HG02938 (cell line): ENCODE data around the gene PPP1R12A.

Experiments used
- ATAC-seq: cut with Tn5 transposase; IDR thresholded peaks from one replicate; pipeline ENCODE4 v1.9.1; 2021; ENCODE audit warnings: mild to moderate bottlenecking, moderate library complexity; ENCODE audit not compliant: unreplicated experiment

Gene PPP1R12A

DNA sequence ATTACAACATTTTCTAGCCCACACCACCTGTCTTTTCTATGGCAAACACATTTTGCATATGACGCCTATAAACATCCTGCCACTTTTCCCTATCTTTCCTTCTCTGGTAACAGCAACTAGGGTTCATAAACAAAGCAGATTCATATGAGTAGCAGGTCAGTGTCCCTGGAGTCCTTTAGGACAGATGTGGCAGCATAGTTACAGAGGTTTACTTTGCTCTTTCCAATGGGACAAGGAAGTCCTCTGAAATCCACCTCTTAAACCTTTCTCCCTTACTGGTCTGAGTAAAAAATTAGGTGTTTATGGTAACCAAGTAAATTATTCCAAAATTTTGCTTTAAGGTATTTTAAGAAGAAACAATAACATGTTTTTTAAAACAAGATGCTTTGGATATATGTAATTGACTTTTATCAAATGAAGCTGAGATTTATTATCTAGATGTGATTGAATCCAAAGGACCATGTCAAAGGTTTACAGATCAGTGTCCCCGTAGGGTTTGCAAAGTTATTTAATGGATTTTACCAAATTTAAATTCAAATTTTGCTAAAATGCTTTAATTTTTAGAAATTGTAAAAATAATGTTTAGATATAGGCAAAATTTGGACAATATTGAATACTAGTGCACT, 164.9 kb downstream of the PPP1R12A start:
- ATAC-seq = no peak

DNA sequence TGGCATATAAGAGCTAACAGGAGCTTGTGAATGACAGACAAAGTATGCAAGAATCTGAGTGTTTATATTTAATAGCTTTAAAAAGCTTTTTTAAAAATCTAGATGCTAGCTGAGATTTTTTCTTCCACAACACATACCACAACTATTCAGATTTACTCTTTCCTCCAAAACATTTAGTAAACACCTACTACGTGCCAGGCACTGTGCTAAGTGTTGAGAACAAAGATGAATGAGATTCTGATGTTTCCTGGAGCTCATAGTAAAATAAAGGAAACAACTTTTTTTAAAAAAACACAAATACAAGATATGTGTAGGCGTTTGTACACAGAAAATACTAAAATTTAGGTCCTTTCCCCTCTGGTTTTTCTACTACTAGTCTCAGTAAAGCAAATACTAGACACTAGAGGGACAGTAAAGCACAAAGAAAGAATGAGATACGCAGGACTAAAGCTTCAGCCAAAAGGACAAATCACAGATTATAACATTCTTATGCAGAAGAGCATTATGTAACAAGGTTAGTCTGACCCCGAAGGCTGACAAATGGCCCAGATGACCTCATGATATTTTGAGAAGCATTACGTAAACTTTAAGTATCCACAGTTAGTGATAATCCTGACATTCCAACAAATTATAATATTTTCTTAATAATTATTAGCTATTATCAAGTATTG, 165.6 kb downstream of the PPP1R12A start:
- no peak for ATAC-seq

DNA sequence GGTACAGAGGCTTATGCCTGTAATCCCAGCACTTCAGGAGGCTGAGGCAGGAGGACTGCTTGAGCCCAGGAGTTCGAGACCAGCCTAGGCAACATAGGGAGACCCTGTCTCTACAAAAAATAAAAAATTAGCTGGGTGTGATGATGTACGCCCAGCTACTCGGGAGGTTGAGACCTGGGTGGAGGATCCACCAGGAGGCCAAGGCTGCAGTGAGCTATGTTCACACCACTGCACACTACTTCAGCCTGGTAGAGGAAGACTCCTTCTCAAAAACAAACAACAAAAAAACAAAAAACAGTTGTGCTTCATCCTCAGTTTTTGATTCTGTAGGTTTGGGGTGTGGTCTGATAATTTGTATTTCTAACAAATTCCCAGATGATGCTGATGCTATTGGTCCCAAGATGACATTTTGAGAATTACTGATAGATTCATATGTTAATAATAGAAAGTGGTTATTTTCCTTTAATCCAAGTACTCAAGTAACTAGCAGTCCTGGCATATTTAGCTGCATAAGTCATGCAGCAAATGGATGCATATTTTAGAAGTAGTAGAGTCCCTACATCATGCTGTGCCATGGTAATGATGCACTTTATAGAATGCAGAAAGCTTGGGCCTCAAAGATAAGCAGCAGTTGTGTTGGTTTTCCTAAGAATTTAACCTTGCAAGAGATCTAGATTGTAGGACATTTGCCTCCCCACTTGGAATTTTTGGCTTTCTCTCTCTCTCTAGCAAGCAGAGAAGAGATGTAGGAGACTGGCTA, 168.0 kb downstream of the PPP1R12A start:
- no peak for ATAC-seq

DNA sequence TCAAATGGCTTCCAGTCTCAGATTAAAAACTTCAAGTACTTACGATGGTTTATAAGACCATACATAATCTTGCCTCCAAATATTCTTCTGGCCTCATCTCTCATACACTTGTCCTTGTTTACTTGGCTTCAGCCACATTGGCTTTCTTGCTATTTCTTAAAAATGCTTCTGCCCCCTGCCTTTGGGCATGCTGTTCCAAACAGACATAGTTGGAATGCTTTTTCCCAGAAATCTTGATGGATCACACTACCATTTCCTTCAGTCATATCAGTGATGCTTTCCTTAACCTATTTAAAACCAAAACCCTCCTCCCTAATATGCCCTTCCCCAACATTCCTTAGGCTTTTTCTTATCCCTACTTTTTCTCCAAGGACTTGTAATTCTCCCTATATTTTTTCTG, 169.7 kb downstream of the PPP1R12A start:
- no peak for ATAC-seq

DNA sequence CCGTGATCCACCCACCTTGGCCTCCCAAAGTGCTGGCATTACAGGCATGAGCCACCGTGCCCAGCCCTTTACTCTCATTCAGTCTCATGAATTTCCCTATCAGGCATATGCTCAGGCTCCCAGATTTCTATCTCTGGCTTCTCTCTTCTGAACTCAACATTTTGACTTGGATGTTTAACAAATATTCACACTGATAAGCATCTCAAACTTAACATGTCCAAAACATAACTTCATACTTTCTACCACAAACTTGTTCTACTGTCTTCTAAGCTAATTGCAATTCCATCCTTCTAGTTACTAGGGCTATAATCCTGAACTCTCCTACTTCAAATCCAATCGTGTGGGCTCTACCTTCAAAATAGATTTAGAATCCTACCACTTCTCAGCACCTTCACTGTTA, 170.3 kb downstream of the PPP1R12A start:
- ATAC-seq = no peak

DNA sequence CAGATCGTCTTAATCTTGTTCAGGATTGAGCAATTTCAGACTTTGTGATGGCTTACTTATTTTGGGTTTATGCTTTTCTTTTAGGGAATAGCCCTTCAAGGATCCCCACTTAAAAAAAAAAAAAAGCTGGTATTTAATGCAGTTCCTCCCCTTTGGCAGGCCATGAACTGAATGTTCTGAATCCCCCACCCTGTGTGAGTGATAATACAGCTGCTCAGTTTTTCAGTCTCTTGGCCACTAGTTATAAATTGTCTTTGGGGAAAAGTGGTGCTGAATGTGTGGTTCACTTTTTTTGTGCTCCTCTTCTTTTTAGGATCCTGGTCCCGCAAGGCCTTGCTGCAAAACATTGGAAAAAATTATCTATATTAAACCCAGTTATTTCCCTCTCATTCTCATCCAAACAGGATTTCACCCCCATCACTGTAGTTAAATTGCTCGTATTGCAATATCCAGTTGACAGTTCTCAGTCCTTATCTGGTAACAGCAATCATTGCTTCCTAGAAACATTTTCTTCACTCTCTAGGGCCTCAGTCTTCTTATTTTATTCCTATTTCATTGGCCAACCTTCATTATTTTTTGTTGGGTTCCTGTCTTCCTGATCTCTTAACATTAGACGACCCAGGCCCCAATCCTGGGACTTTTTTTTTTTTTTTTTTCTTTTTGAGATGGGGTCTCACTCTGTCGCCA, 171.0 kb downstream of the PPP1R12A start:
- no peak for ATAC-seq

DNA sequence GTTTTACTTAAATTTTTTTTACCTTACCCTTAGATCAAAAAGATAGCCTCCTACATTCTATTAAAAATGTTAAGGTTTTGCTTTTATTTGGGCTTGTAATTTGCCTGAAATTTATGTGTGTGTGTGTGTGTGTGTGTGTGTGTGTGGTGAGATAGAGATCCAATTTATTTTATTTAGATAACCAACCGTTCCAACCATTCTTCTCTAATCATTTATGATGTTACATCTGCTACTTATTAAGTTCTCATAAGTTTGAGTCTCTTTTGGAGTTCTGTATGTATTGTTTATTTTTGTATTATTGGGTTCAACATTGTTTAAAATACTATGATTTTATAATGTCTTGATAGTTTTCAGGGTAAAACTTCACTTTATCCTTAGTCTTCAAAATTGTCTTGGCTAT, 173.6 kb downstream of the PPP1R12A start:
- no peak for ATAC-seq

DNA sequence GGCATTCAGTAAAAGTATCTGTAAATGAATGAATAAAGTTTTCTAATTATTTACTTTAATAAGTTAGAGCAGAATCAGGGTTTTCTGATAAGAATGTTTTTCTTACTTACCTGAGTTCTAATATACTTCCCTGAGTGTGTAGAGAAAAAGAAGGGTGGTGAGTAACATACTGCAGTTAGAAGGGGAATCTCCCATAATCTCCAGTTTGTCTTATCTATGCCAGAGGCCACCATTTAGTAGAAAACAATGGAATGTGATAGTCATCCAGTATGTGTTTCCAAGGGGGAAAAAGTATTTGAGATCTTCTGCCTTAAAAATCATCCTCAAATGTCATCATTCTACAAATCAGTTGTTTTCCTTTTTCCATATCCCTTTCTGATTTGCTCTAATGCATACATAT, 187.6 kb downstream of the PPP1R12A start:
- ATAC-seq = no peak

DNA sequence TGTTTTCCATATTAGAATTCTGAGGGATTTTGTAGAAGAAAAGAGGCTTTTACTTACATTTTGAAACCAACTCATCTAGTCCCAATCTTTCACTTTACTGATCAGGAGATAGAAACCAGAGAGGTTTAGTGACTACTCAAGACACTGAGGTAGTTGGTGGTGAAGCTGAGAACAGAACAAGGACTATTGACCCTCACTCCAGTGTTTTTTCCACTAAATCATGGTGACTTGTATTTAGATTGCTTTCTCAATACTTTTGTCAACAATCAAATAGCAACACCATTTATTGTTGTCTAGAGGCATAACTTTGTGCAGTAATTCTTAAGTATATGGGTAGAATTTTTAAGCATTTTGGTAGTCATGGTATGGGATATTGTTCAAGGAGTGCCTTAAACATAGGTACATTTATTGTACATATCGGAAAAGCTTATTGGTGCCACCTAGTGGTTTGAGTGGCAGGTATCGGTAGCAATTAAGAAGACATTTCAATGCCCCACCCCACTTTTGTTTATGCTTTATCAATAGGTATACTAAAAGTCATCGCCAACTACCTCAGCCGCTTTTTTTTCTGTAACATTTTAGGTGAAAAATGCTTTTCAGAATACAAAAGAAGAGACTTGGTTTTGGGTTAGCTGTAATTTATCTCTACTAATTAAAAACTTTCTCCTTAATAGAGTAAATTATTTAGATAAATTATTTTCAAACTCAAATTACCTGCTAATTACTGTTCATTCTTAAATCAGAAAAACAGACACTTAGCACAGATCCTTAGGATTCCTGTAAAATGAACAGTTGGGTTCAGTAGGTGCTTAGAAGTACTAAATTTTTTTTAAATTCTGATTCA, 196.8 kb downstream of the PPP1R12A start:
- ATAC-seq = peak; percentile 81

DNA sequence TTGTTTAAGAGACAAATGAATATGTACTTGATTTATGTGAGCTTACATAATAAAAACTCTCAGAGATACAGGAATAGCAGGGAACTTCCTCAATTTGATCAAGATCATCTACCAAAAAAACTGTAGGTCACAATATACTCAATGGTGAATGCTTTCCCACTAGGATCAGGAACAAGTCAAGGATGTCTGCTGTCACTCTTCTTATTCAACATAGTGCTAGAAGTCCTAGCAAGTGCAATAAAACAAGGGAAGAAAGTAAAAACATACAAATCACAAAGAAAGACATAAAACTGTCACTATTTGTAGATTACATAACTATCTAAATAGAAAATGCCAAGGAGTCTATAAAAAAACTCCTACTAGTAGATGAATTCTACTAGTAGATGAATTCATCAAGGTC, 202.3 kb downstream of the PPP1R12A start:
- ATAC-seq = no peak

DNA sequence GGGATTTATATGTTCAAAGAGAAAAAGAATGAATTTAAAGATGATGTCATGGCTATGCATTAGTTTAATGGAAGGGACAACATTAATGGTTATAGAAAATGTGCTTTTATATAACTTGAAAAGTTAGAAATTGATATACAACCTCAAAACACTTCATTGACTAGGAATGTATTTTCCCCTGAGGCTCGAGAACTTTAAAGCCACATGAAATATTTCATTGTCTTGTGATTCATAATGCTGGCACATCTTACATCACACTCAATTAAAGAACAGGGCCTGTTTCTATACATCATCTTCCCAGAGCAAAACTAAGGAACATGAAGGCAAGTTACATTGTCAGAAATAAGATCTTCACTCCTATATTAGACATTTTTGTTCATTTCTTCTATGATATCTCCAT, 208.9 kb downstream of the PPP1R12A start:
- no peak for ATAC-seq
